IMR-90 (cell line): ENCODE data around the gene KLF7. TPM values are rescaled to one million over a fixed set of nuclear protein-coding genes. Genes with fewer than 3 reads are reported as not detected.

Source experiments
- ATAC-seq: fragments of 200-7000 bp; cut with Tn5 transposase; 2 replicates; pipeline ENCODE4 v1.9.1; 2020; ENCODE audit warnings: low read depth, mild to moderate bottlenecking, moderate library complexity
- BruUV-seq: library from RNA; stranded (reverse); fragments of 400-500 nt; replicated peaks from 2 replicates; lab custom pipeline; 2021; lab: Mats Ljungman, UMichigan
- CTCF ChIA-PET: fragments of 300-600 bp; formaldehyde crosslinking; extraction: SDS; loops from one replicate; lab custom pipeline; 2021; ENCODE audit warnings: antibody characterized with exemption; lab: Yijun Ruan, JAX
- POLR2A ChIA-PET: fragments of 300-600 bp; sonication (Branson Sonifier 250); formaldehyde crosslinking; loops from one replicate; lab custom pipeline; 2022; ENCODE audit warnings: antibody characterized with exemption; ENCODE audit not compliant: unreplicated experiment; lab: Charles Lee
- DNase-seq: peaks from one replicate; pipeline ENCODE4 v3.0.0; 2013
- H2AFZ ChIP-seq: replicated peaks from 2 replicates; pipeline ENCODE3; 2013; ENCODE audit warnings: low read length, mild to moderate bottlenecking; ENCODE audit not compliant: poor library complexity
- H2AK5ac ChIP-seq: 2 replicates; pipeline ENCODE4 v1.6.1; 2013; ENCODE audit warnings: low read depth, low read length, inconsistent platforms
- H2AK9ac ChIP-seq: replicated peaks from 2 replicates; pipeline ENCODE3; 2013; ENCODE audit warnings: mild to moderate bottlenecking, low read depth, low read length, moderate library complexity; ENCODE audit not compliant: poor library complexity
- H2BK120ac ChIP-seq: 2 replicates; pipeline ENCODE4 v1.6.1; 2013; ENCODE audit warnings: low read depth, low read length, inconsistent platforms
- H2BK15ac ChIP-seq: 3 replicates; pipeline ENCODE4 v1.6.1; 2013; ENCODE audit warnings: low read depth, low read length, inconsistent platforms
- H2BK20ac ChIP-seq: 2 replicates; pipeline ENCODE4 v1.6.1; 2013; ENCODE audit warnings: low read depth, mild to moderate bottlenecking, inconsistent platforms, low read length, moderate library complexity
- H2BK5ac ChIP-seq: 2 replicates; pipeline ENCODE4 v1.6.1; 2013; ENCODE audit warnings: mild to moderate bottlenecking, low read depth, low read length, inconsistent platforms; ENCODE audit not compliant: poor library complexity, severe bottlenecking
- H3K14ac ChIP-seq: replicated peaks from 2 replicates; pipeline ENCODE4 v1.6.1; 2013; ENCODE audit warnings: low read depth, low read length, inconsistent platforms
- H3K18ac ChIP-seq: 2 replicates; pipeline ENCODE4 v1.6.1; 2013; ENCODE audit warnings: low read depth, low read length, control low read depth
- H3K23ac ChIP-seq: 2 replicates; pipeline ENCODE4 v1.6.1; 2013; ENCODE audit warnings: low read depth, low read length, inconsistent platforms
- H3K27ac ChIP-seq: 2 replicates; pipeline ENCODE4 v1.5.1; 2013; ENCODE audit warnings: mild to moderate bottlenecking, control low read depth, low read length; ENCODE audit not compliant: insufficient read depth
- H3K27me3 ChIP-seq: 2 replicates; pipeline ENCODE4 v1.6.1; 2013; ENCODE audit warnings: low read length; ENCODE audit not compliant: control insufficient read depth, insufficient read depth
- H3K36me3 ChIP-seq: 2 replicates; pipeline ENCODE4 v1.6.1; 2013; ENCODE audit warnings: low read length, mixed read lengths; ENCODE audit not compliant: control insufficient read depth, insufficient read depth
- H3K4ac ChIP-seq: 2 replicates; pipeline ENCODE4 v1.6.1; 2013; ENCODE audit warnings: low read depth, low read length, inconsistent platforms
- H3K4me1 ChIP-seq: 2 replicates; pipeline ENCODE4 v1.6.1; 2013; ENCODE audit warnings: low read length, mixed read lengths; ENCODE audit not compliant: control insufficient read depth, insufficient read depth
- H3K4me2 ChIP-seq: 2 replicates; pipeline ENCODE4 v1.6.1; 2013; ENCODE audit warnings: low read depth, mild to moderate bottlenecking, control low read depth, low read length, moderate library complexity
- H3K4me3 ChIP-seq: 2 replicates; pipeline ENCODE4 v1.5.1; 2013; ENCODE audit warnings: low read depth, mild to moderate bottlenecking, control low read depth, low read length, moderate library complexity; ENCODE audit not compliant: insufficient read depth
- H3K56ac ChIP-seq: 2 replicates; pipeline ENCODE4 v1.6.1; 2013; ENCODE audit warnings: low read length, inconsistent platforms; ENCODE audit not compliant: insufficient read depth; ENCODE audit errors: extremely low read depth
- H3K79me1 ChIP-seq, 2 experiments: 2 replicates each; pipeline ENCODE4 v1.6.1; 2013; ENCODE audit warnings: low read length in 2 of 2, inconsistent platforms in 1 of 2, low read depth in 1 of 2
- H3K9ac ChIP-seq: 2 replicates; pipeline ENCODE4 v1.6.1; 2013; ENCODE audit warnings: low read depth, low read length, control low read depth
- H3K9me1 ChIP-seq: 2 replicates; pipeline ENCODE4 v1.6.1; 2013; ENCODE audit warnings: low read length, inconsistent platforms; ENCODE audit not compliant: insufficient read depth
- H3K9me3 ChIP-seq: 2 replicates; pipeline ENCODE4 v1.6.1; 2013; ENCODE audit warnings: low read length; ENCODE audit not compliant: control insufficient read depth, insufficient read depth
- H4K20me1 ChIP-seq: 2 replicates; pipeline ENCODE4 v1.6.1; 2013; ENCODE audit warnings: low read length, inconsistent platforms; ENCODE audit not compliant: insufficient read depth
- H4K5ac ChIP-seq: 2 replicates; pipeline ENCODE4 v1.6.1; 2013; ENCODE audit warnings: mild to moderate bottlenecking, low read depth, low read length, control low read depth
- H4K8ac ChIP-seq, 2 experiments: 2 replicates each; pipeline ENCODE4 v1.6.1; 2013; ENCODE audit warnings: low read depth in 2 of 2, low read length in 2 of 2, control low read depth in 1 of 2, inconsistent platforms in 1 of 2
- H4K91ac ChIP-seq: 2 replicates; pipeline ENCODE4 v1.6.1; 2013; ENCODE audit warnings: low read depth, low read length, inconsistent platforms; ENCODE audit not compliant: insufficient read depth
- BHLHE40 ChIP-seq: fragments of 150-350 bp; IDR thresholded peaks from 2 replicates; pipeline ENCODE4 v1.6.1; 2016; ENCODE audit warnings: mild to moderate bottlenecking, low read depth, low read length
- CEBPB ChIP-seq: IDR thresholded peaks from 2 replicates; pipeline ENCODE4 v1.6.1; 2012; ENCODE audit warnings: low read depth, low read length, improper control_type of control experiment
- CHD1 ChIP-seq: IDR thresholded peaks from 2 replicates; pipeline ENCODE4 v1.6.1; 2012; ENCODE audit warnings: low read depth, low read length, improper control_type of control experiment
- CTCF ChIP-seq: conservative IDR thresholded peaks from 2 replicates; pipeline ENCODE4 v1.5.1; 2012; ENCODE audit warnings: mild to moderate bottlenecking, low read depth, low read length, improper control_type of control experiment
- ELK1 ChIP-seq: fragments of 150-350 bp; IDR thresholded peaks from 2 replicates; pipeline ENCODE4 v1.6.1; 2016; ENCODE audit warnings: low read depth, mild to moderate bottlenecking, low read length, moderate library complexity, borderline replicate concordance
- FOS ChIP-seq: fragments of 150-350 bp; IDR thresholded peaks from 2 replicates; pipeline ENCODE4 v1.6.1; 2016; ENCODE audit warnings: low read depth, low read length
- MAFK ChIP-seq: IDR thresholded peaks from 2 replicates; pipeline ENCODE4 v1.6.1; 2012; ENCODE audit warnings: low read depth, low read length, improper control_type of control experiment
- MAZ ChIP-seq: IDR thresholded peaks from 2 replicates; pipeline ENCODE4 v1.6.1; 2012; ENCODE audit warnings: low read depth, mild to moderate bottlenecking, low read length, improper control_type of control experiment, moderate library complexity, borderline replicate concordance
- MXI1 ChIP-seq: IDR thresholded peaks from 2 replicates; pipeline ENCODE4 v1.6.1; 2012; ENCODE audit warnings: low read depth, mild to moderate bottlenecking, low read length, moderate library complexity, borderline replicate concordance
- NFE2L2 ChIP-seq: fragments of 150-350 bp; IDR thresholded peaks from 2 replicates; pipeline ENCODE4 v1.6.1; 2016; ENCODE audit warnings: low read depth, mild to moderate bottlenecking, low read length
- POLR2A ChIP-seq: IDR thresholded peaks from 2 replicates; pipeline ENCODE4 v1.6.1; 2012; ENCODE audit warnings: mild to moderate bottlenecking, low read depth, low read length
- RAD21 ChIP-seq: IDR thresholded peaks from 2 replicates; pipeline ENCODE4 v1.6.1; 2012; ENCODE audit warnings: low read length, improper control_type of control experiment
- RCOR1 ChIP-seq: IDR thresholded peaks from 2 replicates; pipeline ENCODE4 v1.6.1; 2012; ENCODE audit warnings: mild to moderate bottlenecking, low read length, improper control_type of control experiment; ENCODE audit not compliant: insufficient replicate concordance
- RFX5 ChIP-seq: IDR thresholded peaks from 2 replicates; pipeline ENCODE4 v1.8.0; 2012; ENCODE audit warnings: low read depth, mild to moderate bottlenecking, low read length, moderate library complexity
- SMC3 ChIP-seq: fragments of 150-350 bp; IDR thresholded peaks from 2 replicates; pipeline ENCODE4 v1.6.1; 2016; ENCODE audit warnings: low read depth, mild to moderate bottlenecking, antibody characterized with exemption, low read length, moderate library complexity
- USF2 ChIP-seq: fragments of 150-350 bp; IDR thresholded peaks from 2 replicates; pipeline ENCODE4 v1.6.1; 2017; ENCODE audit warnings: mild to moderate bottlenecking, antibody characterized with exemption, low read length, low read depth
- WGBS, 2 experiments: methylation state at CpG; one replicate each; pipeline versions ENCODE4 v1.1.5 to v1.1.7; 2013; ENCODE audit warnings: missing lambda C conversion rate in 2 of 2; ENCODE audit not compliant: insufficient read length in 1 of 2; ENCODE audit errors: extremely low coverage in 2 of 2; 5-methylcytosine and 5-hydroxymethylcytosine counted together
- dilution Hi-C: fragments of 300-500 bp; cut with HindIII; formaldehyde crosslinking; loops from one replicate; pipeline ENCODE4 v1.14.3; 2018; ENCODE audit warnings: low sequenced_read_pairs; ENCODE audit not compliant: unreplicated experiment
- in situ Hi-C: fragments of 300-500 bp; cut with MboI; formaldehyde crosslinking; loops from 3 replicates; pipeline ENCODE4 v1.14.3; 2019; ENCODE audit warnings: low sequenced_read_pairs, inconsistent platforms, mixed read lengths
- intact Hi-C: fragments of 100-400 bp; cut with micrococcal nuclease; formaldehyde crosslinking; loops from 2 replicates; pipeline ENCODE4 v1.10.0; 2022
- polyA plus RNA-seq, 3 experiments: library from polyadenylated mRNA; depleted of rRNA; stranded (reverse); fragments of >200 nt; gene quantifications; 2 replicates each; pipeline ENCODE4 v1.2.3, GENCODE V29; 2012; ENCODE audit warnings: low replicate concordance in 1 of 3
- total RNA-seq: library from RNA; depleted of rRNA; stranded (reverse); fragments of >200 nt; gene quantifications from 2 replicates; pipeline ENCODE4 v1.2.3, GENCODE V29; 2012

The KLF7 gene
- total and polyA plus RNA-seq, 2 of the 4 experiments (the other 2 are of a cell fraction), result 23.1 to 28.5 TPM

GRCh38 chr2:207078186-207078798 is 87.5 kb downstream of the KLF7 start:
- dilution Hi-C loops, result no loop called here
- H3K9ac ChIP-seq, result no peak overlapping the region
- H2BK15ac ChIP-seq, result no peak overlapping the region
- no peak overlapping the region for H4K5ac ChIP-seq
- TF ChIP-seq USF2, result no peak
- no peak for TF ChIP-seq SMC3
- no peak for TF ChIP-seq ELK1
- no peak for TF ChIP-seq CTCF
- TF ChIP-seq POLR2A, result no peak
- TF ChIP-seq CHD1, result no peak
- TF ChIP-seq MAZ, result no peak
- no peak for TF ChIP-seq CEBPB
- TF ChIP-seq RCOR1, result no peak
- no peak for TF ChIP-seq RAD21
- TF ChIP-seq RFX5, result no peak
- no peak for TF ChIP-seq NFE2L2
- TF ChIP-seq MAFK, result no peak
- TF ChIP-seq MXI1, result no peak
- no peak for TF ChIP-seq FOS
- no peak for TF ChIP-seq BHLHE40
- no peak overlapping the region for H3K23ac ChIP-seq
- H3K4me3 ChIP-seq, result no peak overlapping the region
- H3K79me1 ChIP-seq, result peaks cover 33 to 61% of the 10 kb centered on the region in 2 experiments; a peak in 3 of 4 replicates
- intact Hi-C loops, result loop anchor here (10.0 kb wide), 1 partner anchor 93 kb away; no protein-coding TSS in a partner anchor
- ChIA-PET CTCF (no interaction called here), POLR2A (no interaction called here)
- no peak overlapping the region for H2AK9ac ChIP-seq
- 100% methylated on average over 1 of the region's 6 CpGs; no CpG with 5 or more reads in 1 of the 2 experiments for WGBS, 2 experiments
- no peak overlapping the region for H2BK5ac ChIP-seq
- H3K18ac ChIP-seq, result no peak overlapping the region
- DNase-seq (no peak), ATAC-seq (no peak)
- H3K27me3 ChIP-seq, result no peaks in the 10 kb centered on the region
- no peak overlapping the region for H3K27ac ChIP-seq
- 0 out of 2 replicates have a peak, but pooled peaks cover 2% of the 10 kb centered on the region for H3K4me1 ChIP-seq
- peaks cover 15% of the 10 kb centered on the region; the same call in 1 of the 2 replicates for H4K20me1 ChIP-seq
- H3K4ac ChIP-seq, result no peak overlapping the region
- H3K14ac ChIP-seq, result no peak overlapping the region
- no peak overlapping the region for H3K4me2 ChIP-seq
- H2AK5ac ChIP-seq, result no peak overlapping the region
- H3K9me1 ChIP-seq, result peaks cover 10% of the 10 kb centered on the region; the same call in 1 of the 2 replicates
- H3K56ac ChIP-seq, result no peak overlapping the region
- no peaks in the 10 kb centered on the region for H3K9me3 ChIP-seq
- BruUV-seq, result no TSS peak
- H2BK120ac ChIP-seq, result no peak overlapping the region
- H2AFZ ChIP-seq, result no peak overlapping the region
- H4K8ac ChIP-seq, result no peak overlapping the region
- H2BK20ac ChIP-seq, result no peak overlapping the region
- H4K91ac ChIP-seq, result no peak overlapping the region
- in situ Hi-C loops, result no loop called here
- H3K36me3 ChIP-seq, result peaks cover 40% of the 10 kb centered on the region
